ENCODE data around the gene SYNE2.

DNA sequence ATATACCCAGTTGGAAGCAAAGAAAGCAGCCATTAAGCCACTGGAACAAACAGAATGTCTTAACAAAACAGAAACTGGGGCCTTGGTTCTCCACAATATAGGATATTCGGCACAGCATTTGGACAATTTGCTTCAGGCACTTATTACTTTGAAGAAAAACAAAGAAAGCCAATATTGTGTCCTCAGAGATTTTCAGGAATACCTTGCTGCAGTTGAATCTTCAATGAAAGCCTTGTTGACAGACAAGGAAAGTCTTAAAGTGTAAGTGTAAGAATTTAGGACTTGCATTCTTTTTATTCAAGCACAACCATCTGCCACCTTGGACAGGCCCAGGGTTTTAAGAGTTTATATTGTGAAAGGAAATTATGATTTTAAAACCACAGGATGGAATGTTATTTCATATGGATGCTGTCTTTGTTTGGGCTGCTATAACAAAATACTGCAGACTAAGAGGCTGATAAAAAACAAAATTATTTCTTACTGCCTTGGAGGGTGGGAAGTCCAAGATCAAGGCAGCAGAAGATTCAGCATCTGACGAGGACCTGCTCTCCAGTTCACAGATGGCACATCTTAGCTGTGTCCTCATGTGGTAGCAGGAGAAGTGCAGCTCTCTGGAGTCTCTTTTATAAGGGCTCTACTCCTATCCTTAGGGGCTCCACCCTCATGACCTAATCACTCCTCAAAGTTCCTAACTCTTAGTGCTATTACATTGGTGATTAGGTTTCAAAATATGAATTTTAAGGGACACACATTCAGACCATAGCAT lies 197.0 kb downstream of the SYNE2 start:
- TF ChIP-seq, protein P1, sequence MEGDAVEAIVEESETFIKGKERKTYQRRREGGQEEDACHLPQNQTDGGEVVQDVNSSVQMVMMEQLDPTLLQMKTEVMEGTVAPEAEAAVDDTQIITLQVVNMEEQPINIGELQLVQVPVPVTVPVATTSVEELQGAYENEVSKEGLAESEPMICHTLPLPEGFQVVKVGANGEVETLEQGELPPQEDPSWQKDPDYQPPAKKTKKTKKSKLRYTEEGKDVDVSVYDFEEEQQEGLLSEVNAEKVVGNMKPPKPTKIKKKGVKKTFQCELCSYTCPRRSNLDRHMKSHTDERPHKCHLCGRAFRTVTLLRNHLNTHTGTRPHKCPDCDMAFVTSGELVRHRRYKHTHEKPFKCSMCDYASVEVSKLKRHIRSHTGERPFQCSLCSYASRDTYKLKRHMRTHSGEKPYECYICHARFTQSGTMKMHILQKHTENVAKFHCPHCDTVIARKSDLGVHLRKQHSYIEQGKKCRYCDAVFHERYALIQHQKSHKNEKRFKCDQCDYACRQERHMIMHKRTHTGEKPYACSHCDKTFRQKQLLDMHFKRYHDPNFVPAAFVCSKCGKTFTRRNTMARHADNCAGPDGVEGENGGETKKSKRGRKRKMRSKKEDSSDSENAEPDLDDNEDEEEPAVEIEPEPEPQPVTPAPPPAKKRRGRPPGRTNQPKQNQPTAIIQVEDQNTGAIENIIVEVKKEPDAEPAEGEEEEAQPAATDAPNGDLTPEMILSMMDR (IDR thresholded peaks at IDR 0.05 in 4 of 5, conservative IDR thresholded peaks at IDR 0.05 in 1 of 5), result no peak
- no peak for TF ChIP-seq POLR2A (IDR thresholded peaks at IDR 0.05)
